GM12892 (cell line): ENCODE measurements around the gene NEBL.

Source experiments
- POLR2A ChIP-seq: IDR thresholded peaks from 2 replicates; pipeline ENCODE4 v1.6.1; 2011; ENCODE audit warnings: low read depth, low read length, control low read depth
- TAF1 ChIP-seq: IDR thresholded peaks from 2 replicates; pipeline ENCODE4 v1.6.1; 2011; ENCODE audit warnings: low read depth, mild to moderate bottlenecking, control low read depth, low read length, borderline replicate concordance

GRCh38 chr10:20888620-20889330 is 8.3 kb downstream of the NEBL start:
- TF ChIP-seq POLR2A, result no peak
- TF ChIP-seq TAF1, result no peak
